AG09309 (cell line): Measurements from ENCODE around the gene SMTNL2.
"Not testable (repeated sequence)": the region's sequence is repeated elsewhere in the genome, so short reads cannot be mapped to it uniquely, and the experiment has no call there.

Experiments used
- DNase-seq: peaks from one replicate; pipeline ENCODE4 v3.0.0-alpha.2; 2010; ENCODE audit warnings: low read depth
- H3K4me3 ChIP-seq: 2 replicates; pipeline ENCODE4 v1.5.1; 2011; ENCODE audit warnings: mild to moderate bottlenecking, low read depth, low read length, moderate library complexity; ENCODE audit not compliant: control insufficient read depth
- CTCF ChIP-seq: IDR thresholded peaks from 2 replicates; pipeline ENCODE4 v1.5.1; 2011; ENCODE audit warnings: mild to moderate bottlenecking, low read depth, low read length, inconsistent platforms; ENCODE audit not compliant: insufficient read depth, control insufficient read depth; ENCODE audit errors: missing control alignments

The SMTNL2 gene

GRCh38 chr17:4600563-4600962, 16.2 kb downstream of the SMTNL2 start:
- no peak for DNase-seq
- no peak for TF ChIP-seq CTCF
- H3K4me3 ChIP-seq: no peak overlapping the region

- DNase-seq: no peak
- TF ChIP-seq CTCF: no peak
- no peak overlapping the region for H3K4me3 ChIP-seq
Observed at GRCh38 chr17:4601326-4601725, 17.0 kb downstream of the SMTNL2 start.

GRCh38 chr17:4602041-4602440, 17.7 kb downstream of the SMTNL2 start:
- no peak overlapping the region for H3K4me3 ChIP-seq
- DNase-seq: no peak
- no peak for TF ChIP-seq CTCF

GRCh38 chr17:4604111-4604644, 19.8 kb downstream of the SMTNL2 start:
- TF ChIP-seq CTCF: no peak
- DNase-seq: no peak
- H3K4me3 ChIP-seq: no peak overlapping the region

- not testable (repeated sequence) for DNase-seq, H3K4me3 ChIP-seq
Observed at GRCh38 chr17:4604736-4605135, 20.4 kb downstream of the SMTNL2 start.

- no peak for TF ChIP-seq CTCF
- DNase-seq: no peak
- no peak overlapping the region for H3K4me3 ChIP-seq
Observed at GRCh38 chr17:4605826-4606225, 21.5 kb downstream of the SMTNL2 start.

GRCh38 chr17:4607261-4607741, 23.0 kb downstream of the SMTNL2 start:
- H3K4me3 ChIP-seq: no peak overlapping the region
- no peak for TF ChIP-seq CTCF
- no peak for DNase-seq
